ENCODE data around the gene HERC6. TPM values are rescaled to one million over a fixed set of nuclear protein-coding genes. Genes with fewer than 3 reads are reported as not detected.

The HERC6 gene
- total and polyA plus RNA-seq, 9 of the 15 experiments (the other 6 are each of a cell fraction or from before 2014, with no cell fraction given): 0.01 to 0.68 (median 0.15) TPM

DNA sequence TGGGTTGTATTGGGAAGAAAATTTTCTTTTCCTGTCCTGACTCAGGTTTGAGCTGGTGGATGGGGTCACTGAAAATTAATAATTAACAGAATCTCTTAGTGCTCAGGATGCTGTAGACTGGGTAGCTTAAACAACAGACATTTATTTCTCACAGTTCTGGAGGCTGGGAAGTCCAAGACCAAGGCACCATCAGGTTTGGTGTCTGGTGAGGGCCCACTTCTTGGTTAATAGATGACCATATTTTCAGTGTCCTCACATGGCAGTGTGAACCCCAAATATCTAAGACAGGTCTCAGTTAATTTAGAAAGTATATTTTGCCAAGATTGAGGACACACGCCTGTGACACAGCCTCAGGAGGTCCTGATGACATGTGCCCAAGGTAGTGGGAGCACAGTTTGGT, 31.1 kb downstream of the HERC6 start (continued):
- TF ChIP-seq TARDBP (IDR thresholded peaks at IDR 0.05): no peak
- TF ChIP-seq ZC3H11A (IDR thresholded peaks at IDR 0.05; ENCODE audit: low read depth, low read length): no peak
- TF ChIP-seq RBM14 (IDR thresholded peaks at IDR 0.05; ENCODE audit: borderline replicate concordance, insufficient read depth, low read depth, low read length): no peak

DNA sequence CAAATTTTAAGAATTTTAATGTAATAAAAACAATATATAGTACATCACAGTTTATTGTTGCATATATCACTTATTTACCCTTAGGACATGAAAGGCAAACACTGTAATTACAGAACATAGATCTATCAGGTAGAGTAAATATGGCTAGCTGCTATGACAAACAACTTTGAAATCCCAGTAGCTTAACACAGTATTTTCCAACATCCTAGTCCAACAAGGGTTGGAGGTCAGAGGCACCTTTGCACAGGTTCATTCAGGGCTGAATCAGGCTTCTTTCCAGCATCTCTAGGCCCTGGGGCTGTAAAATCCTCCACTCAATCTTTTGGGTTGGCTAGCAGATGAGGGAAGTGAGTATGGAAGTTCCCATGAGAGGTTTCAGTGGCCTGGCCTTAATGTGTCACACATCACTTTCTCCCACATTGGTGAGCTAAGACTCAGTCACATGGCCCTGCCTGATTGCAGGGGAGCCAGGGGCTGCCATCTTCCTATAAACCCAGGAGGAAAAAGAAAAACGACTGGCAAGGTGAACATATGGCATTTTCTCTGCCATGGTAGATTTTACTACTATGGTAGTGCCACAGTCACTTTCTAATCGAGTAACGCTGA, 32.9 kb downstream of the HERC6 start:
- in situ Hi-C loops (cut with MboI): no loop called here
- POLR2A ChIA-PET: no interaction called here
- H4K20me1 ChIP-seq (replicated peaks; ENCODE audit: control insufficient read depth, insufficient read depth, low read length): no peaks in the 10 kb centered on the region
- 0% methylated on average over 3 of the region's 3 CpGs for WGBS (ENCODE audit: insufficient coverage, low coverage, missing lambda C conversion rate)
- H3K27ac ChIP-seq (ENCODE audit: extremely low read depth, low read depth, low read length): no peak overlapping the region
- ATAC-seq (no peak), DNase-seq (ENCODE audit: extremely low read depth in 1 of 4, low spot score in 3 of 4) (no peak), FAIRE-seq (no peak)
- no TSS peak for BruUV-seq (replicated peaks)
- H3K4me2 ChIP-seq (ENCODE audit: insufficient read depth, low read length): no peak overlapping the region
- H3K9me1 ChIP-seq (ENCODE audit: control insufficient read depth, insufficient read depth, low read length): no peaks in the 10 kb centered on the region
- no peak for TF ChIP-seq ZEB2 (IDR thresholded peaks at IDR 0.05)
- no peak for TF ChIP-seq ARNT (IDR thresholded peaks at IDR 0.05)
- TF ChIP-seq KAT8 (IDR thresholded peaks at IDR 0.05; ENCODE audit: low read depth): no peak
- TF ChIP-seq ELF4 (CRISPR knock-in tag; IDR thresholded peaks at IDR 0.05): no peak
- intact Hi-C loops (cut with micrococcal nuclease): no loop called here
- no peaks in the 10 kb centered on the region for H3K79me2 ChIP-seq (ENCODE audit: control insufficient read depth, insufficient read depth, low read length)
- no peaks in the 10 kb centered on the region for H3K9me3 ChIP-seq (replicated peaks; ENCODE audit: control insufficient read depth, insufficient read depth, low read depth, low read length)
- H3K36me3 ChIP-seq (ENCODE audit: control insufficient read depth, insufficient read depth, low read length): no peaks in the 10 kb centered on the region
- no peaks in the 10 kb centered on the region for H3K4me1 ChIP-seq (replicated peaks in 1 of 2; ENCODE audit: control insufficient read depth in 2 of 2, insufficient read depth in 2 of 2, low read length in 2 of 2)
- H3K4me3 ChIP-seq: no peak overlapping the region
- no peak overlapping the region for H2AFZ ChIP-seq (ENCODE audit: low read depth, low read length)
- CTCF ChIA-PET (ENCODE audit: low intra/inter-chr PET ratio): no interaction called here
- no peak overlapping the region for H3K9ac ChIP-seq (ENCODE audit: insufficient read depth in 1 of 2, low read depth in 2 of 2, low read length in 2 of 2)
- H3K27me3 ChIP-seq (ENCODE audit: control insufficient read depth in 2 of 2, insufficient read depth in 2 of 2, low read length in 2 of 2): no peaks in the 10 kb centered on the region; a peak in 1 of 5 replicates
